Smooth muscle cell of the brain vasculature (primary cell): ENCODE measurements around the gene CPEB3.

Experiments
- DNase-seq: peaks from one replicate; pipeline ENCODE4 v3.0.0-alpha.2; 2012; ENCODE audit warnings: low read depth, low spot score

The CPEB3 gene

DNA sequence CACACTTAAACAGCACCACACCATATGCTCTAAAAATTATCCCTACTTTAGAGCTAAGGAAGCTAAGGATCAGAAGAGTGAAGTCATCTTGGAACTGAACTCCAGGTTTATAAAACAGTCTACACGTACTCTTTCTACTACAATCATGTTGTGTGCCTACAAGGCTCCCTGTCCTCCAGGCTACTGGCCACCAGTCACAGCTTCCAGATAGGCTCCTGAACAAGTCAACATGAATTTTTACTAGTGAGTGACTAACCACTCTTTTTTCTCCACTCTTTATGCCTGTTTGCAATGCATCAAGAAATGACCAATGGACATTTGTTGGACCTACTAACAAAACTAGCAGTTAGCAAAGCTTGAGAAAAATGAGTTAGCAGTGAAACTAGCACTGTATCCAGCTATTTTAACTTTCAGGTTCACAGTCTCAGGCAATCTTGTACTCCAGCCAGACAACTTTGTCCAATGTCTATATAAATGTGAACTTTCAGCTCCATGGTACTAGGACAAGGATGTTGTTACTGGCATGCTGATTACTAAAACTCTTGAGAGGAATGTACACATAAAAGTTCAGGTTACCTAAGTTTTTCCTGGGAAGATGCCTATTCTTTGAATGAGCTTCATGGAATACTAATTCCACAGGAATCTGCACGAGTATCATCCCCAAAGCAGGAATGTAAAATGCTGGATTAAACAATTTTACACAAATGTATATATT is 187.3 kb downstream of the CPEB3 start:
- no peak for DNase-seq

DNA sequence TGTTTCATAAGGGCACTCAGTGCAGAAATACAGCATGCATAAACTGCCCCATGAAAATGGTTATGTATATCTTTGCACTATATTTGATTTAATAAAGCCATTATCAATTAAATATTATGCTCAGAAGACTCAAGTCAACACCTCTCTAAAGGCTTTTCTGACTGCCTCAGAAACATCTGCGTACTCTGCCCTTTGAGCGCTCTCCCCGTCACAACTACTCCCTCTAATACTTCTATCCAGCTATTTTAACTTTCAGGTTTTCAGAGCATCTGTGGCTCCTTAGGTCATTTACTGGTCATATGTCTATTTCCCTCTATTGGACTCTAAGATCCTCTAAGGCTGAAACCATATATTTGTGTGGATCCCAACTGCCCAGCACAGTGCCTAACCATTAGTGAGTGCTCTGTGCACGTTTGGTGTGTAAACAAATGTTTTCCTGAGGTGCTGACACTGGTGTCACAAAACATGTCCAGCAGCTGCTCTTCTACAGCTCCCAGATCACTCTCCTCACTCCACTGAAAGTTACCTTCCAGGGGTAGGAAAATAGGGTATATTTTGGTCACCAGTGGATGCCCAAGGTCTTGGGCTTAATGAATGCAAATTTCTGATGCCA is 188.2 kb downstream of the CPEB3 start:
- DNase-seq = no peak

- no peak for DNase-seq
Measured at GRCh38 chr10:92094960-92095359, 195.9 kb downstream of the CPEB3 start.

GRCh38 chr10:92091965-92092364 is 198.9 kb downstream of the CPEB3 start:
- DNase-seq = no peak

GRCh38 chr10:92087750-92088395 is 203.0 kb downstream of the CPEB3 start:
- peak; percentile 65 for DNase-seq

- no peak for DNase-seq
Measured at GRCh38 chr10:92082583-92083280, 208.1 kb downstream of the CPEB3 start.

DNA sequence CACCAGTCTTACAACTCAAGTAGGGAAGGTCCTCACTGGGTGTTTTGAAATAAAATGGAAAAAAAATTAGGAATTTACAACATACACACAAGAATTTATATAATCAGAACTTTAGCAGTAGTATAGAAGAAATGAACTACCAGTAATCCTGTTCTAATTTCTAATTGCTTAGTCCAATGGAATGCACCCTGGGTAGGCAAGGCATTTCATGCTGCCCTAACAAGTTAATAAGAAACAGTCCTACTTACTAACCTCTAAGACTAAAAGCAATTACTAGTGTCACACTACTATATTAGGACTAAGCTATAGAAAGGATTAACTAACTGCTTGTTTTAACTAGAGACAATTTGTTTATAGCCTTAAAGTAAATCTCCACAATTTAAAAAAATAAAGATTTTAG is 209.2 kb downstream of the CPEB3 start:
- DNase-seq = no peak

DNA sequence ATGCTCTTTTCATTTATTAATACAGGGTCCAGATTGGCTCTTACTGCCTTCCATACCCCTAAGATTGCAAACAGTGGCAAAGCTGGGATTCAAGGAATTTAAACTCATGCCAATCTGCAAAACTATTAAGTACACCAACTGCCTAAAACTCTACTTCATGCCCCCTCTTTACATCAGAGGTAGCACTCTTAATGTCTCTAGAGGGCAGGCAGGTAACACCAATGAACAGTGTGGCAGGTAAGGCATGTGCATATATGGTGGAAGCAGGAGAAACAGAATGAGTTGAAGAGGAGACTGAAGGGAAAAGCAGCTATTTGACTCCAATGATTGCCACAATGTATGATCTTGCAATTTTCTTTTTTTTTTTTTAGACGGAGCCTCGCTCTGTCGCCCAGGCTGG is 210.6 kb downstream of the CPEB3 start:
- DNase-seq = no peak

DNA sequence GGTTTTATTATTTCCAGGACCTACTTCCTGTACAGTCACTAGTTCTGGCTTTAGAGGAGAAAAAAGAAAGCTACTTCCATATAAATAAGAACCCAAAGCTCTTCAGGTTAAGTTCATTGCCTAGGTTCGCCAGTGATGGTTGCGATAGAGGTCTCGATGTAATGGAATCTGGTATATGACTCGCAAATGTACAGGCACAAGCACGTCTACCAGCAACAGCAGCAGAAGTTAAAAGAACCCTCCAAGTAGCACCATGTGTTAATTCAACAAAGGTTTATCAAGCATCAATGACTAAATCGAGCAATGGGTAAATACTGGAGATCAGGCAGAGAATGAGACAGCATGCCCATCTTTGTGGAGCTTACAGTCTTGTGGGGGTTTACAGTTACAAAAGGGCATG is 211.9 kb downstream of the CPEB3 start:
- no peak for DNase-seq

GRCh38 chr10:92076722-92077121 is 214.2 kb downstream of the CPEB3 start:
- DNase-seq = no peak

GRCh38 chr10:92075829-92076228 is 215.0 kb downstream of the CPEB3 start:
- no peak for DNase-seq

GRCh38 chr10:92074126-92074887 is 216.6 kb downstream of the CPEB3 start:
- no peak for DNase-seq

DNA sequence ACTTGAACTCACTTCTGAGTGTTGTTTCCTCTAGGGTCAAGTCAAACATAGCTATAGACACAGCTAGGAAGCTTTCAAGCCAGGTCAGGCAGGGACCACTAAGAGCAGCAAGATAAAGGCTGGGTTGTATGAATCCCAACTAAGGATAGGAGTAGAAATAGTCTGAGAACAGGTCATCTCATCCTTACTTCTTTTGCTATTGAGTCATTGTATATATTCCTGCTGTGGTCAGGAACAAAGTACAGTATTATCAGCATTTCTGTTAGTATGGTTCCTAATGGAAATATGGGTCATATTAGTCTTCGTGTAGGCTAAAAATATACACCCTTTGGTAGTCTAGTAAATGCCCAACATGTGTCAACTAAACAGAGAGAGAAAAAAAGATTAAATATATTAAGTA is 222.0 kb downstream of the CPEB3 start:
- DNase-seq = no peak

GRCh38 chr10:92066386-92066785 is 224.5 kb downstream of the CPEB3 start:
- DNase-seq = no peak

DNA sequence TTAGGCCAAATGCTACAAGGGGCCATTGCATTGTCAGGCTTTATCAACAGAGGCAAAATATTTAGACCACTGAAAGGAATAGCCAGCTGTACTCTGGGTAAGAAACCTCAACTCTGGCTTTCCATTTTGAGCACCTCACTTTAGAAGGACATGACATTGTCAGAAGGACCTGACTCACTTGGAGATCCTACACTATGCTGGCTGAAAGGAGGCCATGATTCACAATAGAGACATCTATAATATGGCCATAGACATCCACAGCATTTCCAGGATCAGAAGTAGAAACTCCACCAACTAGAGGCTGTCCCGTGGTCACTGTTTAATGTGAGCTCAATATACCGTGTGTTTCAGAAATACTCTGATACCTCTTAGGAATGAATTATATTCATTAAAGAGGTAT is 226.4 kb downstream of the CPEB3 start:
- no peak for DNase-seq

- no peak for DNase-seq
Measured at GRCh38 chr10:92062273-92062672, 228.6 kb downstream of the CPEB3 start.

DNA sequence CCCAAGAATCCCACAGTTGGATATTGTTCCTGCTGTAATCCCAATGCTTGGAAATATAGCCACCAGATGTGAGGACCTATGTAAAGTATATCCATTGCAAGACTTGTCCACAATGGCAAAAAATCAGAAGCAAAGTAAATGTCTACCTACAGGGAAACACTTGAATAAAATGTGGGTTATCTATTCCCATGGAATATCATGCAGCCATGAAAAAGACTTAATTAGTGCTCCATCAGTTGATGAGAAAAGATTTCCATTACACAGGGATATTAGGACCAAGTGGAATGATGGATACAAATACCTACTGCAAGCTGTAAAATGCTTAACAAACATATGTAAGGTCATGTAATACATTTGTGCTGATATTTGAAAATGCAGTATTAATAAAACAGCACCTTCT is 236.1 kb downstream of the CPEB3 start:
- no peak for DNase-seq

GRCh38 chr10:92052741-92053140 is 238.1 kb downstream of the CPEB3 start:
- DNase-seq = no peak

DNA sequence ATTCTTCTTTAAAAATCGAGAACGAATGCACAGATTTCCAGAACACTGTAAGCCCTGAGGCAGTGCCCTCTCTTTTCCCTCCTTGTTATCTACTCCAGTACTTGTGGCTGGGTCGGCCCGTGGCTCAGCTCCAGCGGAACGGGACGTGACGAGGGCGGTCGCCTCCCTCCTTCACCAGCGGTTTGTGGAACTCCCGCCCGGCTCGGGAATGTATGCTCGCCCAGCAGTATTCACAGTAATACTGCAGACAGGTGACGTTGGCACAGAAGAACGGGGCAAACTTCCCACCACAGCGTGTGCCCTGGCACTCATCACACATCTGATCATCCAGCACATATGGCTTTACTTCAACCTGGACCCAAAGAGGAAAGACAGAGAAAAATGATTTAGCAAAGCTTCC is 238.8 kb downstream of the CPEB3 start:
- no peak for DNase-seq

GRCh38 chr10:92047215-92047614 is 243.7 kb downstream of the CPEB3 start:
- DNase-seq = no peak

GRCh38 chr10:92045641-92046106 is 245.2 kb downstream of the CPEB3 start:
- DNase-seq = no peak

DNA sequence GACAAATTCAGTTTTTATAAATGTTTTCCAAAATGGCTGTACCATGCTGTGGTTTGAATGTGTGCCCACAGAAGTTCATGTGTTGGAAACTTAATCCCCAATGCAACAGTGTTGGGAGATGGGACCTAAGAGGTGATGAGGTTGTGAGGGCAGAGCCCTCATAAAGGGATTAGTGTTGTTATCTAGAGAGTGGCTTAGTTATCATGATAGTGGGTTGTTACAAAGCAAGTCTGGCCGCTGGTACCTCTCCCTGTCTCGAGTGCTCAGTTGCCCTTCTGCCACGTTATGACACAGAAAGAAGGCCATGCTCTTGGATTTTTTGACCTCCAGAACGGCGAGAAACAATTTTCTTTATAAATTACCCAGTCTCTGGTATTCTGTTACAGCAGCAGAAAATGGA is 248.3 kb downstream of the CPEB3 start:
- no peak for DNase-seq
